Natural killer cell (primary cell): ENCODE data around the gene SCN1A. TPM values are rescaled to one million over a fixed set of nuclear protein-coding genes. Genes with fewer than 3 reads are reported as not detected.

Experiments
- ATAC-seq, 3 donors: fragments of 150-1000 bp in 2 of 3; fragments of 200-7000 bp in 1 of 3; cut with Tn5 transposase; 1 replicate in 1 of 3; 2 replicates in 2 of 3; pipeline ENCODE4 v1.10.0; 2021; ENCODE audit warnings: mild to moderate bottlenecking in 2 of 3, moderate library complexity in 2 of 3
- DNase-seq, 2 donors: peaks; one replicate each; pipeline versions ENCODE4 v3.0.0 to v3.0.0-alpha.2; 2013 to 2021; ENCODE audit warnings: mixed read lengths in 1 of 2
- H3K27ac ChIP-seq: one replicate; pipeline ENCODE4 v1.5.1; 2013; ENCODE audit warnings: mild to moderate bottlenecking, low read length
- H3K27me3 ChIP-seq: one replicate; pipeline ENCODE4 v1.6.1; 2013; ENCODE audit warnings: low read length; ENCODE audit not compliant: control insufficient read depth, insufficient read depth
- H3K36me3 ChIP-seq: one replicate; pipeline ENCODE4 v1.6.1; 2013; ENCODE audit warnings: low read length; ENCODE audit not compliant: control insufficient read depth, insufficient read depth
- H3K4me1 ChIP-seq: one replicate; pipeline ENCODE4 v1.6.1; 2013; ENCODE audit warnings: low read length; ENCODE audit not compliant: control insufficient read depth, insufficient read depth
- H3K4me3 ChIP-seq: one replicate; pipeline ENCODE4 v1.5.1; 2013; ENCODE audit warnings: low read length
- H3K9me3 ChIP-seq: one replicate; pipeline ENCODE4 v1.6.1; 2013; ENCODE audit warnings: low read length; ENCODE audit not compliant: control insufficient read depth, insufficient read depth
- H3K27ac Mint-ChIP-seq, 2 donors: one replicate each; pipeline ENCODE4 v1.8.0; 2022; ENCODE audit warnings: mild to moderate bottlenecking in 2 of 2, mixed read lengths in 2 of 2, moderate library complexity in 1 of 2
- H3K27me3 Mint-ChIP-seq, 2 donors: one replicate each; pipeline ENCODE4 v1.8.0; 2022; ENCODE audit warnings: low read depth in 2 of 2, mixed read lengths in 2 of 2
- H3K36me3 Mint-ChIP-seq: one replicate; pipeline ENCODE4 v1.8.0; 2022; ENCODE audit warnings: mixed read lengths
- H3K4me1 Mint-ChIP-seq, 2 donors: one replicate each; pipeline ENCODE4 v1.8.0; 2022; ENCODE audit warnings: mixed read lengths in 2 of 2
- H3K4me3 Mint-ChIP-seq: one replicate; pipeline ENCODE4 v1.8.0; 2022; ENCODE audit warnings: mild to moderate bottlenecking, moderate library complexity, mixed read lengths
- H3K9me3 Mint-ChIP-seq, 2 donors: one replicate each; pipeline ENCODE4 v1.8.0; 2022; ENCODE audit warnings: mixed read lengths in 2 of 2
- WGBS: methylation state at CpG from one replicate; pipeline ENCODE4 v1.1.7; 2013; ENCODE audit warnings: missing lambda C conversion rate; ENCODE audit not compliant: insufficient coverage; 5-methylcytosine and 5-hydroxymethylcytosine counted together
- intact Hi-C: fragments of 100-400 bp; cut with micrococcal nuclease; formaldehyde crosslinking; loops from one replicate; pipeline ENCODE4 v1.14.2; 2022
- total RNA-seq, 4 donors: library from RNA; stranded (reverse); fragments of 120-200 nt in 1 of 4; gene quantifications; one replicate each; pipeline versions ENCODE4 v1.2.3 to v1.2.4, GENCODE V29; 2013 to 2022
- TF ChIP-seq, protein P1 (sequence below): fragments of 200-600 bp; IDR thresholded peaks from one replicate; pipeline ENCODE4 v1.8.0; 2022; ENCODE audit warnings: antibody characterized with exemption

Gene SCN1A
- total RNA-seq, 3 donors from 2014 or later (not counting 1 experiment from before 2014, with no cell fraction given), result not detected

- Histone ChIP-seq H3K4me1 (no peaks in the 10 kb centered on the region), H3K9me3 (no peaks in the 10 kb centered on the region), H3K27ac (no peak overlapping the region), H3K36me3 (no peaks in the 10 kb centered on the region), H3K27me3 (no peaks in the 10 kb centered on the region), H3K4me3 (no peak overlapping the region)
- TF ChIP-seq, protein P1, sequence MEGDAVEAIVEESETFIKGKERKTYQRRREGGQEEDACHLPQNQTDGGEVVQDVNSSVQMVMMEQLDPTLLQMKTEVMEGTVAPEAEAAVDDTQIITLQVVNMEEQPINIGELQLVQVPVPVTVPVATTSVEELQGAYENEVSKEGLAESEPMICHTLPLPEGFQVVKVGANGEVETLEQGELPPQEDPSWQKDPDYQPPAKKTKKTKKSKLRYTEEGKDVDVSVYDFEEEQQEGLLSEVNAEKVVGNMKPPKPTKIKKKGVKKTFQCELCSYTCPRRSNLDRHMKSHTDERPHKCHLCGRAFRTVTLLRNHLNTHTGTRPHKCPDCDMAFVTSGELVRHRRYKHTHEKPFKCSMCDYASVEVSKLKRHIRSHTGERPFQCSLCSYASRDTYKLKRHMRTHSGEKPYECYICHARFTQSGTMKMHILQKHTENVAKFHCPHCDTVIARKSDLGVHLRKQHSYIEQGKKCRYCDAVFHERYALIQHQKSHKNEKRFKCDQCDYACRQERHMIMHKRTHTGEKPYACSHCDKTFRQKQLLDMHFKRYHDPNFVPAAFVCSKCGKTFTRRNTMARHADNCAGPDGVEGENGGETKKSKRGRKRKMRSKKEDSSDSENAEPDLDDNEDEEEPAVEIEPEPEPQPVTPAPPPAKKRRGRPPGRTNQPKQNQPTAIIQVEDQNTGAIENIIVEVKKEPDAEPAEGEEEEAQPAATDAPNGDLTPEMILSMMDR, result no peak
- H3K4me3 Mint-ChIP-seq, result no peak overlapping the region
- no peak overlapping the region for H3K27ac Mint-ChIP-seq
- no peak for DNase-seq
- no CpG with 5 or more reads among the region's 1 CpG for WGBS
- no peaks in the 10 kb centered on the region for H3K4me1 Mint-ChIP-seq
- intact Hi-C loops, result no loop called here
- no peak for ATAC-seq
- H3K27me3 Mint-ChIP-seq, result peaks cover 0 to 2% of the 10 kb centered on the region in 2 donors
- H3K9me3 Mint-ChIP-seq, result no peaks in the 10 kb centered on the region
- H3K36me3 Mint-ChIP-seq, result no peaks in the 10 kb centered on the region
Measured at GRCh38 chr2:166032361-166032760, 95.5 kb downstream of the SCN1A start.

- ATAC-seq, result no peak
- TF ChIP-seq, protein P1, result no peak
Measured at GRCh38 chr2:166031054-166031453, 96.8 kb downstream of the SCN1A start.

GRCh38 chr2:166025313-166025712 is 102.5 kb downstream of the SCN1A start:
- intact Hi-C loops, result no loop called here
- H3K4me1 ChIP-seq, result no peaks in the 10 kb centered on the region
- no peaks in the 10 kb centered on the region for H3K36me3 ChIP-seq
- Mint-ChIP-seq H3K9me3 (no peaks in the 10 kb centered on the region), H3K4me1 (no peaks in the 10 kb centered on the region), H3K36me3 (no peaks in the 10 kb centered on the region), H3K27ac (no peak overlapping the region), H3K4me3 (no peak overlapping the region), H3K27me3 (peaks cover 0 to 2% of the 10 kb centered on the region in 2 donors)
- DNase-seq, result no peak
- ATAC-seq, result no peak
- no peak overlapping the region for H3K27ac ChIP-seq
- no peaks in the 10 kb centered on the region for H3K9me3 ChIP-seq
- TF ChIP-seq, protein P1, result no peak
- H3K4me3 ChIP-seq, result no peak overlapping the region
- no peaks in the 10 kb centered on the region for H3K27me3 ChIP-seq

More at GRCh38 chr2:166031054-166031453, 96.8 kb downstream of the SCN1A start:
- Mint-ChIP-seq H3K27ac (no peak overlapping the region), H3K27me3 (peaks cover 0 to 2% of the 10 kb centered on the region in 2 donors), H3K4me3 (no peak overlapping the region), H3K36me3 (no peaks in the 10 kb centered on the region), H3K4me1 (no peaks in the 10 kb centered on the region), H3K9me3 (no peaks in the 10 kb centered on the region)
- Histone ChIP-seq H3K36me3 (no peaks in the 10 kb centered on the region), H3K9me3 (no peaks in the 10 kb centered on the region), H3K4me3 (no peak overlapping the region), H3K27me3 (no peaks in the 10 kb centered on the region), H3K27ac (no peak overlapping the region), H3K4me1 (no peaks in the 10 kb centered on the region)
- 79% methylated on average over 2 of the region's 2 CpGs for WGBS
- intact Hi-C loops, result no loop called here
- no peak for DNase-seq

GRCh38 chr2:166017208-166017607 is 110.6 kb downstream of the SCN1A start:
- TF ChIP-seq, protein P1, result no peak
- no peaks in the 10 kb centered on the region for H3K36me3 ChIP-seq
- no peak overlapping the region for H3K4me3 ChIP-seq
- H3K9me3 ChIP-seq, result no peaks in the 10 kb centered on the region
- H3K36me3 Mint-ChIP-seq, result no peaks in the 10 kb centered on the region
- no peaks in the 10 kb centered on the region for H3K4me1 ChIP-seq
- 84% methylated on average over 5 of the region's 5 CpGs for WGBS
- no peak overlapping the region for H3K27ac ChIP-seq
- H3K27ac Mint-ChIP-seq, result no peak overlapping the region
- H3K4me3 Mint-ChIP-seq, result no peak overlapping the region
- H3K4me1 Mint-ChIP-seq, result no peaks in the 10 kb centered on the region
- H3K9me3 Mint-ChIP-seq, result no peaks in the 10 kb centered on the region
- DNase-seq (no peak), ATAC-seq (no peak)
- H3K27me3 Mint-ChIP-seq, result no peaks in the 10 kb centered on the region
- intact Hi-C loops, result no loop called here
- H3K27me3 ChIP-seq, result no peaks in the 10 kb centered on the region
